Coronary artery (tissue), 2 donors: ENCODE data around the gene KIAA1586.
A peak's percentile ranks its signal among the peaks of the same experiment; 100 is the strongest.
"Not testable (repeated sequence)": the region's sequence is repeated elsewhere in the genome, so short reads cannot be mapped to it uniquely, and the experiment has no call there.

Source experiments
- DNase-seq: peaks from one replicate; pipeline ENCODE4 v3.0.0-alpha.2; 2017; ENCODE audit warnings: low spot score
- H3K27ac ChIP-seq, 2 donors: fragments of 200-600 bp; sonication (generic); one replicate each; pipeline ENCODE4 v1.5.1; 2016 to 2019
- H3K4me3 ChIP-seq: fragments of 200-600 bp; sonication (generic); 2 replicates; pipeline ENCODE4 v1.5.1; 2016; ENCODE audit warnings: mild to moderate bottlenecking, moderate library complexity
- TF ChIP-seq, protein P1 (sequence below): fragments of 200-600 bp; sonication (generic); IDR thresholded peaks from one replicate; pipeline ENCODE4 v1.5.1; 2019; ENCODE audit warnings: antibody characterized with exemption

The KIAA1586 gene

GRCh38 chr6:57089687-57090457, 43.4 kb downstream of the KIAA1586 start, which contains the start of gene ZNF451:
ZNF451 (plus strand) TSS chr6:57090188; CDS start chr6:57090254, 66 bp downstream.
- H3K4me3 ChIP-seq = peak within 1 kb of the TSS; percentile 79
- H3K27ac ChIP-seq = peak within 1 kb of the TSS; percentile 81 to 94
- TF ChIP-seq, protein P1, sequence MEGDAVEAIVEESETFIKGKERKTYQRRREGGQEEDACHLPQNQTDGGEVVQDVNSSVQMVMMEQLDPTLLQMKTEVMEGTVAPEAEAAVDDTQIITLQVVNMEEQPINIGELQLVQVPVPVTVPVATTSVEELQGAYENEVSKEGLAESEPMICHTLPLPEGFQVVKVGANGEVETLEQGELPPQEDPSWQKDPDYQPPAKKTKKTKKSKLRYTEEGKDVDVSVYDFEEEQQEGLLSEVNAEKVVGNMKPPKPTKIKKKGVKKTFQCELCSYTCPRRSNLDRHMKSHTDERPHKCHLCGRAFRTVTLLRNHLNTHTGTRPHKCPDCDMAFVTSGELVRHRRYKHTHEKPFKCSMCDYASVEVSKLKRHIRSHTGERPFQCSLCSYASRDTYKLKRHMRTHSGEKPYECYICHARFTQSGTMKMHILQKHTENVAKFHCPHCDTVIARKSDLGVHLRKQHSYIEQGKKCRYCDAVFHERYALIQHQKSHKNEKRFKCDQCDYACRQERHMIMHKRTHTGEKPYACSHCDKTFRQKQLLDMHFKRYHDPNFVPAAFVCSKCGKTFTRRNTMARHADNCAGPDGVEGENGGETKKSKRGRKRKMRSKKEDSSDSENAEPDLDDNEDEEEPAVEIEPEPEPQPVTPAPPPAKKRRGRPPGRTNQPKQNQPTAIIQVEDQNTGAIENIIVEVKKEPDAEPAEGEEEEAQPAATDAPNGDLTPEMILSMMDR = no peak
- DNase-seq = peak; percentile 98

DNA sequence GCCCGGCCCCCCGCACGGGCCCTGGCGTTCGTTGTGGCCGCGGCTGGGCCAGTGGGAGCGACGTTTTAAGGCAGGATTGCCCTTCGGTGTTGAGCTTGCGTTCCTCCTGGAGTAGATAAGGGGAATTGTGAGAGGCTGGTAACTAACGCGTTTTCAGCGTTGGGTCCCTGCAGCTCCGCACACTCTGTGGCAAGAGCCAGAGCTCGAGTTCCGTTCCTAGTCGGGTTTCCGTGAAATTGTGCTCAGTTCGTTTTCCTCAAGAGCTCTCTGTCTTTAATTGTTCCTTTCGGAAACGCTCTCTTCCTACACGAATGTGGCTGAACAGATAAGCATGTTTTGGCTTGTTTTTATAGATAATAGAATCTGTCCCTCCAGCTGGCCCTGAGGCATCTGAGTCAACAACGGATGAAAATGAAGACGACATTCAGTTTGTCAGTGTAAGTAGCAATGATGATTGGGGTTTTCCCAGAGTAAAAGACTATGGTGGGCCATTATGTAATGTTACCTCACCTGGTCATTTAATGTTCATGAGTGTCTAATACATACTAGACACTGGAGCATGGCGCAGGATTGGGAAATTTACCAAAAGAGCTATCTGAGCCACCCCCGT, 44.1 kb downstream of the KIAA1586 start:
- peak overlapping the region in 1 of 2 donors; percentile 81 for H3K27ac ChIP-seq
- not testable (repeated sequence) for DNase-seq
- H3K4me3 ChIP-seq = peak overlapping the region; percentile 79

DNA sequence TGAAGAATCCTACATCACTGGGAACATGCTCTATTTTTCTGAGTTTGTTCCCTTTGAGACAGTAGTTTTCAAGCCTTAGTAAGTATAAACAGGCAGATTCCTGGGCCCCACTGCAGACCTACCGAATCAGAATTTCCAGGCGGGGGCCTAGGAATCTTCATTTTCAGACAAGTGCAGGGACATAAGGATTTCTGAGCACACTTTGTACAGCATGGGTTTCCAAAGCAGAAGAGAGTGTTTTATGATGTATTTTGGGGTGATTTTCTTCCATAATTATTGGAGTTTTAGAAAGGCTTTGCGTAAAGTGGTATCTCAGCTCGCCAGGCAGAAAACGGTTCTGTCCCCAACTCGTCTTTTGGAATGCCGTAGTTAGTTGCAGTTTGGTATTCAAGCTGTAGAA, 44.9 kb downstream of the KIAA1586 start:
- not testable (repeated sequence) for H3K27ac ChIP-seq, DNase-seq
- peak overlapping the region; percentile 48 for H3K4me3 ChIP-seq

GRCh38 chr6:57094689-57095088, 48.2 kb downstream of the KIAA1586 start:
- Histone ChIP-seq H3K4me3 (no peak overlapping the region), H3K27ac (no peak overlapping the region)
- DNase-seq = no peak
- TF ChIP-seq, protein P1 = no peak

GRCh38 chr6:57097596-57097995, 51.1 kb downstream of the KIAA1586 start:
- no peak overlapping the region for H3K4me3 ChIP-seq
- no peak overlapping the region for H3K27ac ChIP-seq
- no peak for DNase-seq
- TF ChIP-seq, protein P1 = no peak

DNA sequence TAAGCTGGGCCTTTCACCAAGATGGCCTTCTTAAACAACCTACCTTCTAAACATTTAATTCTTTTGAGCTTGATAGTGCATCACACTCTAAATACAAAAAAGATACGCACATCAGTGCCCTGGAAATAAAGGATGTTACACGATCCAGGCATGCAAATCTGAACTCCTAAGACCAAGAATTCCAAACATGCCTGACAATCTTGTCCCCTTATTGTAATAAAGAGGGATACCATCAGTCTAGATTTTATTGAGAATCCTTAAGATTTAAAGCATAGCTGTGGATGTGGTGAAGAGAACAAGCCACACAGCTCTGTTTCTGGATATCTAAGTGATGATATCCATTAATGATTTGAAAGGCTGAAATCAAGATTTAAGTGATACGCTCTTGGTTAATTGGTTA, 56.5 kb downstream of the KIAA1586 start:
- no peak for DNase-seq
- Histone ChIP-seq H3K27ac (no peak overlapping the region), H3K4me3 (no peak overlapping the region)
- TF ChIP-seq, protein P1 = no peak

DNA sequence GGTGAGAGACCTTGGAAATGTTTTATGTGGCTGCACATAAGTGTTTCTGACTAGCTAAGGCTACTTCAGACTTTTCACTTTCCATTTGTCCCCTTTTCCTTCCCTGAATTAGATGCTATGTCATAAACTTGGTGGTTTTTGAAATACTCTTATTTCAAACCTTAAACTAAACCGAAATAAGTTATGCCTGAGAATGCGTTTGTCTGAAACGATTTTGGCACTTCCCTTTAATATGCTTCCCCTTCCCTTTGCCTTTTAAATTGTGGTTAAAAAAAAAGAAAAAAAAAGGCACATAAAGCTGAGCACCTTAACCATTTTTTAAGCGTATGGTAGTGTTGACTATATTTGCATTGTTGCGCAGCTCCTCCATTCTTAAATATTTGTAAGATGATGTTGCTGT, 57.8 kb downstream of the KIAA1586 start:
- no peak for DNase-seq
- TF ChIP-seq, protein P1 = no peak
- Histone ChIP-seq H3K27ac (no peak overlapping the region), H3K4me3 (no peak overlapping the region)
